Measurements from ENCODE around the gene CTDSPL.

Gene CTDSPL

GRCh38 chr3:37907906-37908305 lies 46.2 kb downstream of the CTDSPL start:
- peaks cover 16% of the 10 kb centered on the region for H3F3A ChIP-seq (ENCODE audit: insufficient read depth, low read length)
- H3K4me1 ChIP-seq (ENCODE audit: low read length) = peaks cover 42% of the 10 kb centered on the region
- H3K4me3 ChIP-seq (ENCODE audit: low read length) = no peak overlapping the region; the same call in 1 of the 2 replicates
- TF ChIP-seq EZH2phosphoT487 (IDR thresholded peaks at IDR 0.05; ENCODE audit: low read length) (no peak), EZH2 (optimal IDR thresholded peaks at IDR 0.05; ENCODE audit: low read depth, low read length) (no peak), CTCF (IDR thresholded peaks at IDR 0.05; ENCODE audit: low read length) (no peak)
- H3K36me3 ChIP-seq (replicated peaks; ENCODE audit: insufficient read depth, low read length) = no peaks in the 10 kb centered on the region
- no peaks in the 10 kb centered on the region for H3K9me2 ChIP-seq (replicated peaks; ENCODE audit: insufficient read depth, low read length)
- H3K4me2 ChIP-seq (ENCODE audit: low read depth, low read length) = peak overlapping the region; percentile 51
- H3K79me2 ChIP-seq (ENCODE audit: low read length) = no peaks in the 10 kb centered on the region
- H3K27ac ChIP-seq (ENCODE audit: low read length) = peak overlapping the region; percentile 66
- H3K27me3 ChIP-seq (replicated peaks; ENCODE audit: insufficient read depth, low read length) = no peaks in the 10 kb centered on the region
- peak overlapping the region; percentile 4; the same call in 1 of the 2 replicates for H3K9ac ChIP-seq (ENCODE audit: low read length)
- H4K20me1 ChIP-seq (ENCODE audit: insufficient read depth, low read length) = no peaks in the 10 kb centered on the region
- H3K9me3 ChIP-seq (replicated peaks; ENCODE audit: insufficient read depth, low read length) = no peaks in the 10 kb centered on the region
- H2AFZ ChIP-seq (ENCODE audit: low read length) = no peak overlapping the region
- peak; percentile 97 for DNase-seq

- DNase-seq = no peak
- no peak for TF ChIP-seq EZH2 (optimal IDR thresholded peaks at IDR 0.05; ENCODE audit: low read depth, low read length)
- H3K9me2 ChIP-seq (replicated peaks; ENCODE audit: insufficient read depth, low read length) = no peaks in the 10 kb centered on the region
- peaks cover 42% of the 10 kb centered on the region for H3K4me1 ChIP-seq (ENCODE audit: low read length)
- H3K36me3 ChIP-seq (replicated peaks; ENCODE audit: insufficient read depth, low read length) = no peaks in the 10 kb centered on the region
- no peaks in the 10 kb centered on the region for H3K27me3 ChIP-seq (replicated peaks; ENCODE audit: insufficient read depth, low read length)
- H4K20me1 ChIP-seq (ENCODE audit: insufficient read depth, low read length) = no peaks in the 10 kb centered on the region
- no peak overlapping the region for H3K4me3 ChIP-seq (ENCODE audit: low read length)
- no peak overlapping the region for H3K4me2 ChIP-seq (ENCODE audit: low read depth, low read length)
- H3K27ac ChIP-seq (ENCODE audit: low read length) = no peak overlapping the region
- H3K79me2 ChIP-seq (ENCODE audit: low read length) = no peaks in the 10 kb centered on the region
- no peaks in the 10 kb centered on the region for H3K9me3 ChIP-seq (replicated peaks; ENCODE audit: insufficient read depth, low read length)
- H3K9ac ChIP-seq (ENCODE audit: low read length) = no peak overlapping the region
- no peak overlapping the region for H2AFZ ChIP-seq (ENCODE audit: low read length)
- peaks cover 16% of the 10 kb centered on the region for H3F3A ChIP-seq (ENCODE audit: insufficient read depth, low read length)
These were observed 47.6 kb downstream of the CTDSPL start for GRCh38 chr3:37909067-37909911.

GRCh38 chr3:37910671-37911400 lies 49.2 kb downstream of the CTDSPL start:
- no peaks in the 10 kb centered on the region for H3K9me2 ChIP-seq (replicated peaks; ENCODE audit: insufficient read depth, low read length)
- no peak overlapping the region for H3K4me2 ChIP-seq (ENCODE audit: low read depth, low read length)
- no peak overlapping the region for H3K27ac ChIP-seq (ENCODE audit: low read length)
- no peaks in the 10 kb centered on the region for H3K27me3 ChIP-seq (replicated peaks; ENCODE audit: insufficient read depth, low read length)
- peaks cover 34% of the 10 kb centered on the region for H3K4me1 ChIP-seq (ENCODE audit: low read length)
- no peak for DNase-seq
- H3K9me3 ChIP-seq (replicated peaks; ENCODE audit: insufficient read depth, low read length) = no peaks in the 10 kb centered on the region
- no peak overlapping the region for H3K9ac ChIP-seq (ENCODE audit: low read length)
- peaks cover 16% of the 10 kb centered on the region for H3F3A ChIP-seq (ENCODE audit: insufficient read depth, low read length)
- H3K36me3 ChIP-seq (replicated peaks; ENCODE audit: insufficient read depth, low read length) = no peaks in the 10 kb centered on the region
- no peaks in the 10 kb centered on the region for H3K79me2 ChIP-seq (ENCODE audit: low read length)
- H3K4me3 ChIP-seq (ENCODE audit: low read length) = no peak overlapping the region
- TF ChIP-seq EZH2phosphoT487 (IDR thresholded peaks at IDR 0.05; ENCODE audit: low read length) = no peak
- no peak for TF ChIP-seq EZH2 (optimal IDR thresholded peaks at IDR 0.05; ENCODE audit: low read depth, low read length)
- TF ChIP-seq CTCF (IDR thresholded peaks at IDR 0.05; ENCODE audit: low read length) = no peak
- no peaks in the 10 kb centered on the region for H4K20me1 ChIP-seq (ENCODE audit: insufficient read depth, low read length)
- H2AFZ ChIP-seq (ENCODE audit: low read length) = no peak overlapping the region
